Measurements from ENCODE around the gene CSGALNACT2.
"Not testable (repeated sequence)": the region's sequence is repeated elsewhere in the genome, so short reads cannot be mapped to it uniquely, and the experiment has no call there.

CSGALNACT2 gene

DNA sequence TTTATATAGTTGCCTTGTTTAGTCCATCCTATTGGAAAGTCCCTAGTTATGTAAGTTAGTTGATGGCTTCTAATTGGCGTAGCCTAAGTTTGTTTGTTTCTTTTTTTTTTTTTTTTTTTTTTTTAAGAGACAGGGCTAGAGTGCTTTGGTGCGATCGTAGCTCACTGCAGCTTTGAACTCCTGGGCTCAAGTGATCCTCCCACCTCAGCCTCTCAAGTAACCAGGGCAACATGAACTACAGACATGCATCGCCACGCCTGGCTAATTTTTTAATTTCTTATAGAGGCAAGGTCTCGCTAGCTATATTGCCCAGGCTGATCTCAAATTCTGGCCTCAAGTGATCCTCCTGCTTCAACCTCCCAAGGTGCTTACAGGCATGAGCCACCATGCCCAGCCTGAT is 7.1 kb downstream of the CSGALNACT2 start:
- DNase-seq = no peak

DNA sequence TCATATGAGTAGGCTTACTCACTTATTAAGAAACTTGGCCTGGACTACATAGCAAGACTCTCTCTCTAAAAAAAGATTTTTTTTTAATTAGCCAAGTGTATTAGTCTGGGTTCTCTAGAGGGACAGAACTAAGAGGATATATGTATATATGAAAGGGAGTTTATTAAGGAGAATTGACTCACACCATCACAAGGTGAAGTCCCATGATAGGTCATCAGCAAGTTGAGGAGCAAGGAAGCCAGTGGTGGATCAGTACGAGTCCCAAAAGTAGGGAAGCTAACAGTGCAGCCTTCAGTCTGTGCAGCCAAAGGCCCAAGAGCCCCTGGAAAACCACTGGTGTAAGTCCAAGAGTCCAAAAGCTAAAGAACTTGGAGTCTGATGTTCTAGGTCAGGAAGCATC is 7.7 kb downstream of the CSGALNACT2 start:
- peak; percentile 39 to 73 for DNase-seq

DNA sequence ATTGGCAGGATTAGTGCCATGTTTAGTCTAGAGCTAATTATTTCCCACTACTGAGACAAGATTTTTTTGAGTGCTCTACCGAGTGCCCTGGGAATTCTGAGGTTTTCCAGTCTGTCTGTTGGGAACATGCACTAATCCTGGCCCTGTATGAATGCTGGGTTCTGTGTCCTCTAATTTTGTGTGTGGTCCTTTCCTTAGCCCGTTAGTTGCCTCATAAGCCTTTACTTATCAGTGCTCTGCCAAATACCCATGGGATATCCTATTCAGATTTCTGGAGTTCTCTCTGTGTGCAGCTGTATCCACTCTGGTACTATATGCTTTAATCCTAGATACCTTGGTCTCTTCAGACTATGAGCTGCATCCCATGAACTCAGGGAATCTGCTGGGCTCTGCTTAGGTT is 13.1 kb downstream of the CSGALNACT2 start:
- DNase-seq = no peak

DNA sequence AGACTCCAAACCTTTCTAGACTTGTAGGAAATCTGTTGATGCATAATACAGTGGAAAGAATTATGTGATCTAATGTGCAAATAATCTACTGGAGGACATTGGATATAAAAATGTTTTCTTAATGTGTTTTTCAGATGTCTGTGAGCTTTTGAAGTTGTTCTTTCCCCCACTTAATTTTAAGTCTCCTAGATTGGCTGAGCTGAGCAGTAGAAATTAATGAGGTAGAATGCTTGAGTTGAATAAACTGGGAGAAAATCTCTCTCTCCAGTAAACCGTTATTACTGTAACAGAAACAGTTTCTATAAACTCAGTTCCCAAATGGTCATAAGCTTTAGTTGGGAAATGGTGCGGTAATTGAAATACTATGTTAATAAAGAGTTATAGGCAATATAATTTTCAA is 15.7 kb downstream of the CSGALNACT2 start:
- DNase-seq = no peak

DNA sequence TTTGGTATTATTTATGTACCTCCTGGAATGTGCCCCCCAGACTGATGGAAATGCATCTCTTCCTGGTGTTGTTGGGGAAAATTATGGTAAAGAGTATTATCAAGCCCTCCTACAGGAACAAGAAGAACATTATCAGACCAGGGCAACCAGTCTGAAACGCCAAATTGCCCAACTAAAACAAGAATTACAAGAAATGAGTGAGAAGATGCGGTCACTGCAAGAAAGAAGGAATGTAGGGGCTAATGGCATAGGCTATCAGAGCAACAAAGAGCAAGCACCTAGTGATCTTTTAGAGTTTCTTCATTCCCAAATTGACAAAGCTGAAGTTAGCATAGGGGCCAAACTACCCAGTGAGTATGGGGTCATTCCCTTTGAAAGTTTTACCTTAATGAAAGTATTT is 17.0 kb downstream of the CSGALNACT2 start:
- no peak for DNase-seq

DNA sequence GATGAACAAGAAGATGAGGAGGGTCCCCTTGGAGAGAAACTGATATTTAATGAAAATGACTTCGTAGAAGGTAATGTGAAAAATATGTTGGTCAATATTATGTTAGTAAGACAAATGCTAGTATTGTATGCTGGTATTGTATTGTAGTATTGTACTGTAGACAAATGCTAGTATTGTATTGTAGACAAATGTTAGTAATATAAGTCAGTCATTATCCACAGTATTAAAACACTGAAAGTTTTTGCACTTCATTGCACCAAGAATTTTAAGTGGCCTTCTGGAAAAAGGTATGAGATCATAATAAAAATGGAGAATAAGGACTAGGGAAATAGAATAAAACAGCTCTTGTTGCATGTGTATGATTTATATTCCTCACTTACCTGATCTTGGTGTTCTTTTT is 17.5 kb downstream of the CSGALNACT2 start:
- no peak for DNase-seq

DNA sequence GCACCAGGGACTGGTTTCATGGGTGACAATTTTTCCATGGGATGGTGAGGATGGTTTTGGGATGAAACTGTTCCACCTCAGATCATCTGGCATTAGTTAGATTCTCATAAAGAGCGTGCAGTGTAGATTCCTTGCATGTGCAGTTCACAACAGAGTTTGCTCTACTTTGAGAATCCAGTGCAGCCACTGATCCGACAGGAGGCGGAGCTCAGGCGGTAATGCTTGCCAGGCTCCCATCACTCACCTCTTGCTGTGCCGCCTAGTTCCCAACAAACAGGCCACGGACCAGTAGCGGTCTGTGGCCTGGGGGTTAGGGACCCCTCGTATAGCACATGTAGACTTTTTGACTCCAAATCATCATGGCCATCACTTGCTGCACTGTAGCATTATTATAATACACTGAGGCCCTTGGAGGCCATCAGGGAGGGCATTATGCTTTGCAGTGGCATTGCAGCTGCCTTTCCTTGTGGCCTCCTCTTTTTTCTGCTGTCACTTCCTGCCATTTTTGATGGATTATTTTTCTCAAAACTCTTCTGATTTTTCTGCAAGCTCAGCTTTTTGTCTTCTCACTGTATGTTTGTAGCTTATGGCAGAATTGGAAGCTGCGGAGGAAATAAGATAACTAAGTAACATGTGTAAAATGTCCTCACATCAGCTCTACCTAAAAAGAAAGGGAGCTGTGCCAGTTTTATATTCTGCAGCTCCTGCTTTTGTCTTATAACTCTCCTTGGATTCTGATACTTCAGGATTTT is 18.5 kb downstream of the CSGALNACT2 start:
- no peak for DNase-seq

DNA sequence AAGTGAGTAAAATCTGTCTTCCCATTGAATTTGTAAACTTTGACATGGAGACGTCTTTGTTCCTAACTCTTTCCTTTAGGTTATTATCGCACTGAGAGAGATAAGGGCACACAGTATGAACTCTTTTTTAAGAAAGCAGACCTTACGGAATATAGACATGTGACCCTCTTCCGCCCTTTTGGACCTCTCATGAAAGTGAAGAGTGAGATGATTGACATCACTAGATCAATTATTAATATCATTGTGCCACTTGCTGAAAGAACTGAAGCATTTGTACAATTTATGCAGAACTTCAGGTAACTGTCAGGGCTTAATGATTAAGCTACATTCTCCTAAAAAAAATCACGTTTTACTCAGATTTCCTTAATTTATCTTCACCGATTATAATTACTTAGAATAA is 20.4 kb downstream of the CSGALNACT2 start:
- DNase-seq = no peak

DNA sequence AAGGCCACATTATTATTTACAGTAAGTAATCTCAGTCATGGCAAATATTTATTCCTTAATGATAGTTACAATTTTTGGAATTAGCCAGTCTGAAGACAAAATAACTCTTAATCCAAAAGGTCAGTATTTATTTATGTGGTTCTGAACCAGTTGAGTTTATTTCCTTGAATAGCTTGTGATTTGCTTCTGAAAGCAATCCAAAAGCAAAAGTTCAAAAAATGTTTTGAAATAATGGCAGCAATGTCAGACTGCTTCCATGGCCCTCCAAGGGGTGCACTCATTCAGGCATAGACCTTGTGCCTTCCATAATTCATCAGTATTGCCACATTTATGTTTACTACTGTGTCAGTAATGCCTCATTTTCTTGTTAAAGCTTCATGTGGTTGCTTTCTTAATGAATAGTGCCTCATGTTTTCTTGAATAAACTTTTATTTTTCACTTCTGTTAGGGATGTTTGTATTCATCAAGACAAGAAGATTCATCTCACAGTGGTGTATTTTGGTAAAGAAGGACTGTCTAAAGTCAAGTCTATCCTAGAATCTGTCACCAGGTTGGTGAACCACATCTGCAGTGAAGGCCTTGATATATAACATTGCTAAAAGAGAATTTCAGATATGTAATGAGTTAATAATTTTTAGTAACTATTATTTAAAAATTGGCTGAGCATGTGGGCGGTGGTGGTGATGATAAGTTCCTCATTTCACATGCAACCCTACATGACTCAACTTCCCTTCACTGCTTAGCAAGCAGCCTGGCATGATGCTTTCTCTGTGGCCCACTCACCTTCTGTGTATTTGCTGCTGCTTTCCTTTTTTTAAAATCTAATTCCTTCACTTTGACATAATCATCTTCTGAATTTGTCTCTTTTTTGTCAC is 22.0 kb downstream of the CSGALNACT2 start:
- peak; percentile 92 for DNase-seq

DNA sequence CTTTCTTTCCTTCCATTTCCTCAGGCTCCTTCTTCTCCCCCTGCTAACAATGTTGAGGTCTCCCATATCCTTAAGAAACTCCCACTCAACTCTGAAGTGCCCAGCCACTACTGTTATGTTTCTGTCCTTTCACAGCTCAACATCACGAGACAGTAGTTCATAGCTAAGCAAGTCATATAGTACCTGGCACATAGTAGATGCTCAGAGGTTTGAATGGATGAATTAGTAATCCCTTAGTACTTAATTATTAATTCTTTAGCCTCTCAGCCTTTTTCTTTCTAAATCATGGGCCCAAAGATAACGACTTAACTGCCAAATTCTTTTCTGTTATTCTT is 22.6 kb downstream of the CSGALNACT2 start:
- DNase-seq = no peak

DNA sequence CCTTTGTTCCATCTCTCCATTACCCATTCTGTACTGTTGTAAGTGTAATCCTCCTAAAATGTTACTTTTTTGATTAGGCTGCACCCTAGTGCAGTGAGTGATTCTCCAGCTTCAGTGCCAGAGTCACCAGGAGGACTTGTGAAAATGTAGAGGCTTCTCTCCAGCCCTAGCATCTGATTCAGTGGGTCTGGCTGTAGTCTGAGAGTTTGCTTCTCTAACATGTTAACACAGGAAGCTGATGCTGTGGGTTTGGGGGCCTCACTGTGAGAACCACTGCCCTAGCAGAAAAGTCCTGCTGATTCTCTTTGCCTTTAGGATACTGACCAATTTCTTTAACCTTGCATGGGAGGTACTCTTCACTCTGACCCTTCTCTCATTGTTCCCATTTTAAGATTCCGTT is 24.4 kb downstream of the CSGALNACT2 start:
- DNase-seq = no peak

DNA sequence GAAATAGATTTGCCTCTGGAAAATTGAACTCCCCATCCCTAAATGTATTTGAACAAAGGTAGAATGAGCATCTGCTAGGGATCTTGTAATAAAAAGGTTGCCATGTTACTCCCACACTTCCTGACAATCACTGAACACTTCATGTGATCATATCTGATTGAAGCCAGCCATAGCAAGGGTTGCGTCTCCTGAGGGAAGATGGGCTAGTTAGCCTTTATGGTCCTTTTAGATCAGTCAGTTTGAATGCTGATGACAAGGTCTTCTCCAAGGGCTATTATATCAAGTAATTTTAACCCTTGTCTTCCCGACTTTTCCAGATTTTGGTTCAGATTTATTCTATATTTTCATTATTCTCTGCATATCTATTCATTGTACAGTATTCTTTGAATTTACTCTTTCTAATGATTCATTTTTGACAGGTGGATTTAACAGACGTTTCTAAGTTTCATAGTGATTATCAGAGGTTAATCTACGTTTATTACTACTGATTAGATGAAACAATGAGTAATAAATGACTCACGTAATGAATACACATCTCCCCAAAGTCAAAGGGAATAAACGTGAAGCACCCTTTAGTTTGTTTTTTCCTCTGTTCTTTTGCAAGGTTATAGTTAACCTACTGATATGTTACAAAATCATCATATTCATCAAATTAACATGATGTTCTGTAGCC is 28.1 kb downstream of the CSGALNACT2 start:
- DNase-seq = no peak

DNA sequence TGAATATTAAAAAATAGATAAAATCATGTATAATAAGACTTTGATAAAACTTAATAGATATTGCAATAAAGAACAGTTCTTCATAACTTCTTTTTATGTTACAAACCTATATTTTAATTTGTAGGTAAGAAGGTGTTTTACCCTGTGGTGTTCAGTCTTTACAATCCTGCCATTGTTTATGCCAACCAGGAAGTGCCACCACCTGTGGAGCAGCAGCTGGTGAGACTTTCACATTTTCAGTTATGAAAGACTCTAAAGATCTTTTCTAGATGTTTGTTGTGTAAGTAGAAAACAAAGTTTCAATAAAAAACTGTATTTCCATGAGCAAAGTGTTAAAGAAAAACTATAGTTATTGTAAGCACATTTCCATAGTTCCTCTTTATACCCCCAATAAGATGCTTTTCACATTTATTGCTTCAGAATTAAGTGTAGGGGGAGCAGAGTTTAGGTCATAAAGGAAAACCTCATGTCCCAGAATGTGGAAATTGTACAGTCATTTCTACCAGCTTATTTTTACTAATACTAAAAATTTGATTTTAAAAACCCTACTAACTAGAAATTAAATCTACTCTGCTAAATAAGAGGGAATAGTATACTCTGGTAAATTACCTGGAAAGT is 28.7 kb downstream of the CSGALNACT2 start:
- DNase-seq = peak; percentile 43 to 88

DNA sequence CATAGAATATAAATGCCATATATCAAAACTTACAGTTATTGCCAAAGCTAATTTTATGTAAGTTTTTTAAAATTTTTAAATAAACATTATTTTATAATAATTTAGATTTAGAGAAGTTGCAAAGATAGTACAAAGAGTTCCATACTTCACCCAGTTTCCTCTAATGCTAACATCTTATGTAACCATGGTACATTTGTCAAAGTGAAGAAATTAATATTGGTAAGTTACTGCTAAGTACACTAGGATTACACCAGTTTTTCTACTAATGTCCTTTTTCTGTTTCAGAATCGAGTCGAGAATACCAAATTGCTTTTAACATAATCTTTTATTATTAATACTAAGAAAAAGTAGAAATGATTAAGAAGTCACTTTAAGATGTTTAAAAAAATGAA is 29.2 kb downstream of the CSGALNACT2 start:
- peak; percentile 13 to 86 for DNase-seq

DNA sequence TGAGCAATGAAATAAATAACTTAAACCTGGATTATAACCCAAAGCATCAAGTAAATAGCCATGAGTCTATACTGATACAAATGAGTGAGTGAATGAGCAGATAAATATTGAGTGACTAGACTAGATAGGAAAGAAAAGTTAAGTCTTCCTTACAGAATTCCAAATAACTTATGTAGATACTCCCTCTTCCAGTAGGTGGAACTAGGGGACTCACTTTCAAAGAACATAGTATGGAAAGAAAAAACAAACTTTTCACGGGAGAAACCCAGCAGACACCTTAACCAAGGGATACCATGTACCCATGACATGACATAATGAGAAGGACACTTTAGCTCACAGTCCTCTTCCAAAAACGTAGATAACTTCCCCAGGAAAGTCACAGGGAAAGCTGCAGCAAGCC is 32.2 kb downstream of the CSGALNACT2 start:
- no peak for DNase-seq

DNA sequence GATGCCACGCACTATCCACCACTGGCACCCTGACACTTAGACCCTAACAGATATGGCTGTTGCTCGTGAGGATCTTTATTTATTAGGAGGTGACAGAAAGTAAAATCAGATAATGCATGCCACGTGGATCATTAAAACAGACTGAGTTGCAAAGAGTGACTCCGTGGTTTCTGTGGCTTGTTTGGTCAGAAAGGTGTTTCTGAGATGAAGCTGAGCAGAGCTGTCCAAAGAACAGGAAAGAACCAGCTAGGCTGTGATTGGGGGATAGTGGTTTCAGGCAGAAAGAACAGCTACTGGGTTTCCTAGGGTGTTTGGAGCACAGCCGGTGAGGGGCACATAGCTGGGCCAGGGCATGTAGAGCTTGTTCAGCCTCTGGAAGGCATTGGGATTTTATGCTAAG is 34.4 kb downstream of the CSGALNACT2 start:
- no peak for DNase-seq

DNA sequence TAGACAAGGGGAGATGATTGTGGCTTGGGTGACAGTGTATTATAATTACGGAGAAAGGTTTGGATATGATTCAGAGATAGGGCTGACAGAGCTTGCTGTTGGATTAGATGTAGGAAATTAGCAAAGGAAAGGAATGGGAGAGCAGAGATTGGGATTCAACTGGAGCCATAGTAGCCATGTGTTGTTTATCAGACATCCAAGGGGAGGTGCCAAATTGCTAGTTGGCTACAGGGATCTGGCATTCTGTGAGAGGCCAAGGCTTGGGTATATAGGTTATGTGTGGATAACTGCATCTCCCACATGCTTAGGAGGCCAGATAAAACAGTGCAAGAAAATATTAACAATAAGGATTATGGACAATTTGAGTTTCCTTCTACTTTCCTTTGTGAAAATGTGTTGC is 34.9 kb downstream of the CSGALNACT2 start:
- DNase-seq = no peak

DNA sequence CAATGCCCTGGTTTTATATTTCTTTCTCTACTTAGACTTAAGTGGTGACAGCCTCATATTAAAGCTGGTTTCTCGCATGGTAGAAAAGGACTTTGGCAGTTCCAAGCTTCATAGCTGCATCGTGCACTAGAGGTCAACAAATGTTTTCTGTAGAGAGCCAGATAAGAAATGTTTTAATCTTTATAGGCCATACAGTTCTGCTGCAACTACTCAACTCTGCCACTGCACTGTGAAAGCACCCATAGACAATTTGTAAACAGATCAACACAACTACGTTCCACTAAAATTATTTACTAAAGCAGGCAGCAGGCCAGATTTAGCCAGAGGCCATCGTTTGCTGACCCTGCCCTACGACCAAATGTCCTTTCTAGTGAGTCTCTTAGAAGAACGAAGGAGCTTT is 36.7 kb downstream of the CSGALNACT2 start:
- no peak for DNase-seq

DNA sequence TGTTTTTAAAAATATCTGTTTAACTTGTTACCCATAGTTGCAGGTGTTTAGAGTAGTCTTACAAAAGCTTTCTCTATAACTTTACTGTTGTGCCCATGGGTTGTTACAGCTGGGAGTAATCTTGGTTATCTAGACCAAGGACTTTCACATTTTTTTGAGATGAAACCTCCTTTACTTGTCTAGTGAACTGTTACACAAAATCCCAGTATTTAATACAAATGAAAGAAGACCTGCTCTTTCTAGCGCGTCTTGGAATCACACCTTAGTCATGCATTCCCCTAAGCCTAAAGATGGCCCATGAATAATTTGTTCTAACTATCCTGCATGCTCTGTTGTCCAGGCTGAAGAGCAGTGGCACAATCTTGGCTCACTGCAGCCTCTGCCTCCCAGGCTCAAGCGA is 38.0 kb downstream of the CSGALNACT2 start:
- DNase-seq = no peak

DNA sequence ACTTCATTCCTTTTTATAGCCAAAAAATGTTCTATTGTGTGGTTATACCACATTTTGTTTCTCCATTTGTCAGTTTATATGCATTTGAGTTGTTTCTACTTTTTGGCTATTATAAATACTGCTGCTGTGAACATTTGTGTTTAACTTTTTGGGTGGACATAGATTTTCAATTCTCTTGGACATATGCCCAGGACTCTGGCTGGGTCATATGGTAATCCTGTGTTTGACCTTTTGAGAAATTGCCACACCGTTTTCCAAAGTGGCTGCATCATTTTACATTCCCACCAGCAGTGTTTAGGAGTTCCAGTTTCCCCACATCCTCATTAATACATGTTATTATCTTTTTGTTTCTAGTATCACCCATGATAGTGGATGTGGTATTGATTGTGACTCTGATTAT is 39.4 kb downstream of the CSGALNACT2 start:
- no peak for DNase-seq

DNA sequence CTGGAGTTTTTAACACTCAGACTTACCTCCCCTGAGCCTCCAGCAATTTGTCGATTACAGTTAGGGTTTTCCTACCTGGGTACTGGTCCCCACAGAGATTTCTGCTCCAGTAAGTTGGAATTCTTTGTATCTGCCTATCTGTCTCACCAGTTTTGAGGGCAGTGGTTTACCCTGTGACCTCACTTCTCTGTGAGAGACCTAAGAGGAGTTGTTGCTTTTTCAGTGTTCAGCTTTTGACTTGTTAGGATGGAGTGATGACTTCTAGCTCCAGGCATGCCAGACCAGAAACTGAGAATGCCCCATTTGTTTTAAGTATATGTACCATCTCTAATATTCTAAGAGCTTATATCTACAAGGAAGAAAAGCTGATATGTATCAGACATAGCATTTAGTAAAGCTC is 42.9 kb downstream of the CSGALNACT2 start:
- no peak for DNase-seq

DNA sequence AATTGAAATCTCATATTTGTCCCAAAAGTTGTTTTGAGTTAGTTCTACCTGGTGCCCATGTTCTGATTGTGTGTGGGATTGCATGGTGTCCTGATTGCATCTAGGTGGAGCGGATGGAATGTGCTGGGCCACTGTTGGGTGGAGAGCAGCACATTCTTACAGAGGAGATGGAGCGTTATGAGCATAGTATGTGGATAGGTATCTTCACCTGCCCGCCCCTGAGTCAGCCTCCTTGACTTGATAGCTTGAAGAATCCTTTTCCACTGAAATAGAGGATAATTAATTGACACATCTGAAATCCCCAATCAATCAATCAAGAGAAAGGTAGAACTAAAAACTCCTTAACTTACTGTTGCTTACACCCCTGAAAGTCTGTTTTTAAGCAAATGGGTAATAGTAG is 45.5 kb downstream of the CSGALNACT2 start:
- DNase-seq = not testable (repeated sequence)

DNA sequence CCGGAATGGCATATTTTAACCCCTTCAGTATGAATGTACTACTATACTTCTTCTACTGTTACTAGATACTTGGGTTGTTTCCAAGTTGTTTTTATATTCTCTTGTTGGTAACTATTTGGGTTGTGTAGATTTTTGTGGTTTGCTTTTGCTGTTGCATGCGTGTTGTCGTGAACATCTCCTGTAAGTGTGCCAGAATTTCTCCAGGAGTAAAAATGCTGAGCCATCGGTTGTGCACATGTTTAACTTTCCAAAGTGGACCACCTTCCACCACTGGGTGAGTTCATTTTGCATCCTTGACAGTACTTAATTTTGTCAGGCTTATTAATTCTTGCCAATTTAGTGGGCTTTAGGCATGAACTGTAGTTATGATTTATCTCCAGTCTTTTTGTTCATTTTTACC is 47.9 kb downstream of the CSGALNACT2 start:
- no peak for DNase-seq
